Erythroblast (primary cell): ENCODE measurements around the gene BTBD2.

Experiments
- DNase-seq, 2 experiments: peaks; one replicate each; lab custom pipeline; 2025; lab: John Stamatoyannopoulos, UW
- GATA1 ChIP-seq: IDR thresholded peaks from 2 replicates; pipeline ENCODE4 v1.6.1; 2011; ENCODE audit warnings: low read depth, mild to moderate bottlenecking, control low read depth, low read length, moderate library complexity
- POLR2A ChIP-seq: IDR thresholded peaks from 2 replicates; pipeline ENCODE4 v1.6.1; 2011; ENCODE audit warnings: mild to moderate bottlenecking, low read length

Gene BTBD2

DNA sequence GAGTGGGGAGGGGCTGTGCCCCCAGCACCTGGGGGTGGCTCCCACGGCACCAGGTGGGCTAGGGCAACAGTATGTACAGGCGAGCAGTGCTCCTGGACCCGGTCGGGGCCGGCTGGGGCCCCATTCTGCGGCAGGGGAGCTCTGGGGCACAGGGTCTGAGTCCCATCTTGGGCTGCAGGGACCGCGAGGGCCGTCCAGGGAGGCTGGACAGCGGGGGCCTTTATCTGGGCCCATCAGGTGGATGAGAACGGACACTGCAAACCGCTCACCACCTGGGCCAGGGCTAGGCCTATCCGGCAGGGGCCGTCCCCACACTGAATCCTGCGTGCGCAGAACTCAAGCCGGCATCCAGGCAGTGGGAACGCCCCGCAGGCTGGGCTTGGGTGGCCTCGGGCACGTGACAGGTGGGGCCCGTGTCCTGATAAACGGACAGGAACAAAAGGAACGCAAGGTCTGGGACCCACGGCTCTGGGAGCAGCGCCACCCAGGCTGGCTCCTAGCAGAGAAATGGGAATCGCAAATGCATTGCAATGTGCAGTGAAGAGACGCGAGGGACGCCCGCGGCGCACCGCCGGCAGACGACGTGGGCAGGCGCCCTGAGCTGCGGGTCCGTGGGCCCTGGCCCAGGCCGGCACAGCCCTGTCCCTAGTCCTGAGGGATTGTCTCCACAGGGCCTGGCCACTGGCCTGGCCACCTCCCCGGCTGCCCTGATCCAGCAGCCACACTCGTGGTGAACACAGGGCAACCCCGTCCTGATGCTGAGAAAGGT lies 29.7 kb downstream of the BTBD2 start:
- DNase-seq: no peak

GRCh38 chr19:1984357-1984756 lies 31.2 kb downstream of the BTBD2 start:
- no peak for DNase-seq
- TF ChIP-seq POLR2A: no peak
- TF ChIP-seq GATA1: no peak

More for the DNA sequence above, 29.7 kb downstream of the BTBD2 start:
- TF ChIP-seq POLR2A: no peak
- no peak for TF ChIP-seq GATA1

GRCh38 chr19:1981253-1981652 lies 34.3 kb downstream of the BTBD2 start:
- no peak for DNase-seq
- TF ChIP-seq GATA1 (no peak), POLR2A (no peak)

DNA sequence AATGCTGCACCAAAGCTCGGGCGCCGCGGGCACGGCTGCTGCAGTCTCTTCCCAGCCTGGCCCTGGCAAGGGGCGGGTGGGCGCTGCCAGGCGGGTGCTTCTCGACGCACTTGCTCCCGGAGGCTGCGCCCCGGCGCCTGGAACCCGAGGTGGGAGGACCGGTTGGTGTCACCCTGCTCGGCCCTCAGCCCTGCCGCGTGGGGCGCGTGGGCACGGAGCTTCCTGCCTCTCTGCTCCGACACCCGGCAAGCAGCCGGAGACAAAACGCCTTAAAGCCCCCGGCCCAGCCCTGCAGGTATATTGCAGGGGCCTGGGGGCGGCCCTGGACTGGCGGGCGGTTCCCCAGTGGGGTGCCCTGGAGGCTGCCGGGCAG lies 34.7 kb downstream of the BTBD2 start:
- TF ChIP-seq POLR2A (no peak), GATA1 (no peak)
- DNase-seq: no peak

DNA sequence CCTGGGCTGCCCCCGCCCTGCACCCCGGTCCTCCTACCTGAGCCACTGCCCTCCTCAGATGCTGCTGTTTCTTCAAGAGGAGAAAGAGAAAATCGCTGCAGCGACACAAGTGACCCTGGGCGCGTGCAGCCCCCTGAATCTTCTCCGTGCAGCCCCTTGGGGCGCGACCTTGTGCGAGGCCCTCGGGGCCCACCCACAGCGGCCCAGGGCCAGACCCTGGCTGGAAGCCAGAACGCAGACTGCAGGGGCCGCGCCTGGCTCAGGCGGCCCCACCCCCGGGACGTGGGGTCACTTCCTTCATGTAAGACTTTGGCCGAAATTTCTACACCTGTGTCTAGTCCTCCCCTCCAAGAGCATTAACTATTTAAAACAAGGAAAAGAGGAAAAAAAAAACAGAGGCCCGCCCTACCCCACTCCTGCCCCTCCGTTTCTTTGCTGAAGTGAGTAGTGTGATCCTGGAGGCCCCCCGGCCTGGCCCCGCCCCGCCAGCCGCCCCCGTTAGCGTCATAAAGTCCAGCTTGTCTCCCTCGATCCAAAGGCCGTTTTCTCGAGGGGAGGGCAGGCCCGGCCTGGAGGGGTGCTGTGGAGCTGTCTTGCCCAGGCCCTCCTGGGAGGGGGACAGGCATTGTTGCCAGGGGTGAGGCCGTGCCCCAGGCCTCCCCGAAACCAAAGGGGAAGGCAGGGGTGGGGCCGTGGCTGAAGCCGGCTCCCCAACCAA lies 35.3 kb downstream of the BTBD2 start:
- DNase-seq: no peak

DNA sequence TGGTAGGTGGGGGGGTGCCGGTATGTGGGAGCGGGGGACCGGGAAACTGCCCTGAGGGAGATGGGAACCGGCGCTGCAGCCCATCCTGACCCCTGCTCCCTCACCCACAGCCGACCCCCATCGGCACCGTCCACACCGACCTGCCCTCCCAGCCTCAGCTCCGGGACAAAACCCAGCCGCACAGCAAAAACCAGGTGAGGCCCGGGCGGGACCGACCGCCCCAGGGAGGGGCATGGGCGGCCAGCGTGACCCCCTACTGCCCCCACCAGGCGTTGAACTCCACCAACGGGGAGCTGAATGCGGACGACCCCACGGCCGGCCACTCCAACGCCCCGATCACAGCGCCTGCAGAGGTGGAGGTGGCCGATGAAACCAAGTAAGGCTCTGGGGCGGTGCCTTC lies 35.9 kb downstream of the BTBD2 start:
- TF ChIP-seq GATA1 (no peak), POLR2A (no peak)
- no peak for DNase-seq

More for the DNA sequence above, 35.3 kb downstream of the BTBD2 start:
- no peak for TF ChIP-seq POLR2A
- TF ChIP-seq GATA1: no peak

GRCh38 chr19:1979017-1979416 lies 36.5 kb downstream of the BTBD2 start:
- TF ChIP-seq GATA1 (no peak), POLR2A (no peak)

GRCh38 chr19:1978346-1978894 lies 37.1 kb downstream of the BTBD2 start:
- DNase-seq: no peak
- TF ChIP-seq POLR2A (no peak), GATA1 (no peak)

More at GRCh38 chr19:1979017-1979416, 36.5 kb downstream of the BTBD2 start:
- DNase-seq: no peak

DNA sequence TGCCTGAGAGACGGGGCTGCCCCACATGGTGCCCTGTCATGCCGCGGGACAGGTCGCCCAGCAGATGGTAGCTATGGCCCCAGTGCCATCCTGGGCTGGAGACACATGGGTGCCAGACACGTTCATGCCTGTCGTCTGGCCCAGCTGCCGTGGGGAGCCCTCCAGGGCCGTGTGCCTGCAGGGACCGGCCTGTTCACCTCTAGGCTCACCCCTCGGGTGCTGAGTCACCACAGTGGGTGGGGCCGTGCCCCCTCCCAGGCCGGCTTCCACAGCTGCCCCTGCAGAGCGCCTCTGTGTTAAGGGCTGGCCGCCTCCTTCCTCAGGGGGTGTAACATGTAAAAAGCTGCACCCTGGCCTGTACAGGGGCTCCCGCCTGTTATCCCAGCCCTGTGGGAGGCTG lies 38.4 kb downstream of the BTBD2 start:
- DNase-seq: no peak
- TF ChIP-seq GATA1 (no peak), POLR2A (no peak)

- DNase-seq: no peak
These were observed 40.4 kb downstream of the BTBD2 start for GRCh38 chr19:1975162-1975480.

DNA sequence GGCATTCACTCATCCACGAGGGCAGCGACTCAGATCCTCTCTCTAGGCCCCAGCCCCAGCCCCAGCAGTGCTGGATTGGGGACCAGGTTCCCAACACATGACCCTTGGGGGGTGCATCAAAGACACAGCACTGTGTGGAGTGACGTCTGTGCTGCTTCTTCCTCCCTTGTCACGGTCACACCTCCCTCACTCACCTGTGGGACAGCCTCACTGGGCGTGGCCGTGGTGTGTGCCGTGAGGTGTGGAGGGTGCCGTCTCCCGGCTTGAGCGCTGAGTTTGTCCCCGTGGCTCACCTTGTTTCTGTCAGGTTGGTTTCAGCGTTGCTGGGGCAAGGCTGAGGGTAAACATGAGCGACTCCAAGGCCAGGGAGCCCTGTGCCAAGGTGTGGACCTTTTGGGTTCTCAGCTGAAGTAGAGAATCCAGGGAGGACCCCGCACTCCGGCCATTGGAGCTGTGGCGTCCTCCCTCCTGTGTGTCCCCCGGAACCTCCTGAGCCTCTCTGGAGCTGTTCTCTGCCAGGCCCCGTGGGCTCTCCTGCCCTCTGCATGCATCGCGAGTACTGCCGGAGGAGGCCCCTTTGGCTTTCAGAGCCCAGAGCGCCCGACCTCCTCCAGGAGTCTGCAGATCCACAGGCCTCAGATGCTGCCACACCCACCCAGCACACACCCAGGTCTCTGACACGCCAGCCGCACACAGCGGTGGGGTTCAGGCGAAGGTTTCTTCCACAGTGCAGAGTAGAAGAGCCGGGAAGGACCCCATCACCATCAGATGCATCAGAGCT lies 40.9 kb downstream of the BTBD2 start:
- TF ChIP-seq POLR2A (no peak), GATA1 (no peak)
- DNase-seq: no peak

More at GRCh38 chr19:1975162-1975480, 40.4 kb downstream of the BTBD2 start:
- TF ChIP-seq GATA1 (no peak), POLR2A (no peak)

- TF ChIP-seq POLR2A: no peak
- no peak for TF ChIP-seq GATA1
- DNase-seq: no peak
These were observed 44.6 kb downstream of the BTBD2 start for GRCh38 chr19:1970806-1971502.
